ENCODE measurements around the gene RNF220. TPM values are rescaled to one million over a fixed set of nuclear protein-coding genes. Genes with fewer than 3 reads are reported as not detected.

Gene RNF220
- 100 to 1,000 TPM in 1 of 4 donors, 10 to 100 TPM in 3; 53.5 to 112 (median 61.9) TPM for total RNA-seq

- TF ChIP-seq, protein P1, sequence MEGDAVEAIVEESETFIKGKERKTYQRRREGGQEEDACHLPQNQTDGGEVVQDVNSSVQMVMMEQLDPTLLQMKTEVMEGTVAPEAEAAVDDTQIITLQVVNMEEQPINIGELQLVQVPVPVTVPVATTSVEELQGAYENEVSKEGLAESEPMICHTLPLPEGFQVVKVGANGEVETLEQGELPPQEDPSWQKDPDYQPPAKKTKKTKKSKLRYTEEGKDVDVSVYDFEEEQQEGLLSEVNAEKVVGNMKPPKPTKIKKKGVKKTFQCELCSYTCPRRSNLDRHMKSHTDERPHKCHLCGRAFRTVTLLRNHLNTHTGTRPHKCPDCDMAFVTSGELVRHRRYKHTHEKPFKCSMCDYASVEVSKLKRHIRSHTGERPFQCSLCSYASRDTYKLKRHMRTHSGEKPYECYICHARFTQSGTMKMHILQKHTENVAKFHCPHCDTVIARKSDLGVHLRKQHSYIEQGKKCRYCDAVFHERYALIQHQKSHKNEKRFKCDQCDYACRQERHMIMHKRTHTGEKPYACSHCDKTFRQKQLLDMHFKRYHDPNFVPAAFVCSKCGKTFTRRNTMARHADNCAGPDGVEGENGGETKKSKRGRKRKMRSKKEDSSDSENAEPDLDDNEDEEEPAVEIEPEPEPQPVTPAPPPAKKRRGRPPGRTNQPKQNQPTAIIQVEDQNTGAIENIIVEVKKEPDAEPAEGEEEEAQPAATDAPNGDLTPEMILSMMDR (IDR thresholded peaks at IDR 0.05; ENCODE audit: low read depth), result no peak
Measured at GRCh38 chr1:44405031-44405797, at the start of gene RNF220. Gene RNF220 (plus strand): TSS chr1:44405255.

GRCh38 chr1:44355582-44356305 is 49.3 kb upstream of the RNF220 start:
- TF ChIP-seq, protein P1 (IDR thresholded peaks at IDR 0.05; ENCODE audit: low read depth), result no peak

GRCh38 chr1:44357710-44358109 is 47.3 kb upstream of the RNF220 start:
- TF ChIP-seq, protein P1 (IDR thresholded peaks at IDR 0.05; ENCODE audit: low read depth), result no peak

DNA sequence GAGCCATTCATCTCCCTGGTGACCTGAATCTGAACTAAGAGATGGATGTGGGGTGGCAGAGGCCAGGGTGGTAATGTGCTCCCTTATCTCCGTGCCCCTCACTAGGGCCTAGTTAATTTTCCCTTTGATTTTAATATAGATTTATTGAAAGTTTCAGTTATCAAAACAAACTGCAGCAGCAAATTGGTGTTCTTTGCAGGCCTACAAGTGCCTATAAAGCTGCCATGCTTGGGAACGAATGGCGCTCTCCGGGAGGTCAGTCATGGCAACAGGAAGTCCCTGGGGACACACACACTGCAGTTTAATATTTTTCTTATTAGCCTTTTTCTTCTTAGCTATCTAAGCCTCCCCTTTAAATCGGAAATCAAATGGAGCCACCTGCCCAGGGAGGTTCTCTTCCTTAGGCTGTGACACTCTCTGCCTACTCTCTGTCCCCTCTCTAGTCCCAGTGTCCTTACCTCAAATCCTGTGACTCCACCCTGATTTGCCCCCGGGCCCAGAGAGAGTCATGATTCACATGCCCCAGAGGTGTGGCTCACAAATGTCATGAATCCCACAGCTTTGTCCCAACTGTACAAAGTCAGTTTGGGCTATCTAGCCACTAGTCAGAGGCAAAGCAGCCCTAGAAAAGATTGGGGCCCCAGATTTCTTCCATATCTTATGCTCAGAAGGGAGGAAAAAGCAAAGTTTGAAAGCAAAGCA is 45.7 kb upstream of the RNF220 start:
- TF ChIP-seq, protein P1 (IDR thresholded peaks at IDR 0.05; ENCODE audit: low read depth), result no peak

DNA sequence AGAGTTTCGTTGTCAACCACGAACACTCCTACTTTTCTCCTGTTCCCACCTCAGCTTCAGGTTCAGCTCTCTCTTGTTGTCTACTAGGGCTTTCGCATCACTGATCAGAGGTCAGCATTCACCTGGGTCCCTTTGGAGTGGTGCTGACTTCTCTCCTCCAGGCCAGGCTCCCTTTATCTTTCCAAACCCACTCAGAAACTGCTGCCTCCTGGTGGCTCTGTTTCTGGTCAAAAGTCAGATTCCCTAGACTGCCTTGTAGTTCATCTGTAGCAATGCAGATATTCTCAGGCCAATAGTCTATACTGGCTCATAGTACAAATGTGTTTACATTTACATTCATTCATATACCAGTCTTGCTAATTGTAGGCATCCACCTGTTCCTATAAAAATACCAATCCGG is 43.6 kb upstream of the RNF220 start:
- TF ChIP-seq, protein P1 (IDR thresholded peaks at IDR 0.05; ENCODE audit: low read depth), result no peak

GRCh38 chr1:44366371-44366975 is 38.6 kb upstream of the RNF220 start:
- TF ChIP-seq, protein P1 (IDR thresholded peaks at IDR 0.05; ENCODE audit: low read depth), result no peak
